ENCODE results near the gene SIRPA.

DNA sequence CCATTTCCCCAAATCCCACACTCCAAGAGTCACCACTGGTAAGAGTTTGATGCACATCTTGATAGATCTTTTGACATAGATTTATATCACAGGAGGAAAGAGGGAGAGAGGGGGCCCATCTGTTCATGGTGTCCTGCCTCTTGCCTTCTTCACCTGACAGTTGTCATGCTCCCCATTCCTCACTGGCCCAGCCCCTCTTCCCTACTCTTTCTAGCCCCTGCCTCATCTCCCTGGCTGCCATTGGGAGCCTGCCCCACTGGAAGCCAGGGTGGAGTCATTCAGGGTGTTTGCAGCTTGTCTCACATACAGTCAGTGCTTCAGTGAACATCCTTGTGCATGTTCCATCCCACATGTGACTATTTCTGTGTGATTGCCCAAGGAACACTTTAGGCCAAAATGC lies 27.6 kb downstream of the SIRPA start:
- TF ChIP-seq, protein P1, sequence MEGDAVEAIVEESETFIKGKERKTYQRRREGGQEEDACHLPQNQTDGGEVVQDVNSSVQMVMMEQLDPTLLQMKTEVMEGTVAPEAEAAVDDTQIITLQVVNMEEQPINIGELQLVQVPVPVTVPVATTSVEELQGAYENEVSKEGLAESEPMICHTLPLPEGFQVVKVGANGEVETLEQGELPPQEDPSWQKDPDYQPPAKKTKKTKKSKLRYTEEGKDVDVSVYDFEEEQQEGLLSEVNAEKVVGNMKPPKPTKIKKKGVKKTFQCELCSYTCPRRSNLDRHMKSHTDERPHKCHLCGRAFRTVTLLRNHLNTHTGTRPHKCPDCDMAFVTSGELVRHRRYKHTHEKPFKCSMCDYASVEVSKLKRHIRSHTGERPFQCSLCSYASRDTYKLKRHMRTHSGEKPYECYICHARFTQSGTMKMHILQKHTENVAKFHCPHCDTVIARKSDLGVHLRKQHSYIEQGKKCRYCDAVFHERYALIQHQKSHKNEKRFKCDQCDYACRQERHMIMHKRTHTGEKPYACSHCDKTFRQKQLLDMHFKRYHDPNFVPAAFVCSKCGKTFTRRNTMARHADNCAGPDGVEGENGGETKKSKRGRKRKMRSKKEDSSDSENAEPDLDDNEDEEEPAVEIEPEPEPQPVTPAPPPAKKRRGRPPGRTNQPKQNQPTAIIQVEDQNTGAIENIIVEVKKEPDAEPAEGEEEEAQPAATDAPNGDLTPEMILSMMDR (IDR thresholded peaks at IDR 0.05) = no peak
- no peak for TF ChIP-seq POLR2A (IDR thresholded peaks at IDR 0.05)
